GM13977 (cell line): ENCODE data around the gene CPNE9.
A peak's percentile ranks its signal among the peaks of the same experiment; 100 is the strongest.

ENCODE experiments used
- DNase-seq: peaks from one replicate; pipeline ENCODE4 v3.0.0; 2012; ENCODE audit warnings: low spot score
- in situ Hi-C: fragments of 300-500 bp; cut with MboI; formaldehyde crosslinking; loops from one replicate; pipeline ENCODE4 v1.12.0; 2022; ENCODE audit warnings: low sequenced_read_pairs, low pct_unique_long_range_greater_than_20kb, mixed read lengths, inconsistent platforms; ENCODE audit not compliant: unreplicated experiment
- TF ChIP-seq, protein P1 (sequence below): IDR thresholded peaks from 2 replicates; pipeline ENCODE4 v1.5.1; 2012; ENCODE audit warnings: mild to moderate bottlenecking, control low read depth; ENCODE audit not compliant: insufficient read depth; ENCODE audit errors: extremely low read depth, missing control alignments

The CPNE9 gene

DNA sequence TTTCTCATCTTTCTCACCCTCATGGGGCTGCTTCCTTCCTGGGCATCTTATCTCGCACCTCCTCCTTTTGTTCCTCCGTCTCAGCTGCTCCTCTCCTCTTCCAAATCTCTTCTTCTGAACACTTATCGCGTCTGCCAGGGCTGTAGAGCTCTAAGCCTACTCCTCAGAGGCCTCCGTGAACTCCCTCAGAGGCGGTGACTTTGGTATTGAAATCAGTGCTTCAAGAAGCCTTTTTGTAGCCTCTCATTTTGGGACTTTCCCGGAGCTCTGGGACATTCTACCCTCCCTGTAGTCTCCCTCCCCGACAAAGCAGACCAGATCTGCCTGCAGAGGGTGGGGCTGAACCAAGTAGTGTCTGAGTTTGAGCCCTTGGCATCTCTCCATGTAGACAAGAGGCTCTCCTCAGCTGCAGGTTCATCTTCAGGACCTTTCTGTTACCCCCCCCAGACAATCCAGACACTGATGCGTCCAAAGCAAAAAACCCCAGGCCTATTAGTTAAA lies 17.5 kb upstream of the CPNE9 start:
- TF ChIP-seq, protein P1, sequence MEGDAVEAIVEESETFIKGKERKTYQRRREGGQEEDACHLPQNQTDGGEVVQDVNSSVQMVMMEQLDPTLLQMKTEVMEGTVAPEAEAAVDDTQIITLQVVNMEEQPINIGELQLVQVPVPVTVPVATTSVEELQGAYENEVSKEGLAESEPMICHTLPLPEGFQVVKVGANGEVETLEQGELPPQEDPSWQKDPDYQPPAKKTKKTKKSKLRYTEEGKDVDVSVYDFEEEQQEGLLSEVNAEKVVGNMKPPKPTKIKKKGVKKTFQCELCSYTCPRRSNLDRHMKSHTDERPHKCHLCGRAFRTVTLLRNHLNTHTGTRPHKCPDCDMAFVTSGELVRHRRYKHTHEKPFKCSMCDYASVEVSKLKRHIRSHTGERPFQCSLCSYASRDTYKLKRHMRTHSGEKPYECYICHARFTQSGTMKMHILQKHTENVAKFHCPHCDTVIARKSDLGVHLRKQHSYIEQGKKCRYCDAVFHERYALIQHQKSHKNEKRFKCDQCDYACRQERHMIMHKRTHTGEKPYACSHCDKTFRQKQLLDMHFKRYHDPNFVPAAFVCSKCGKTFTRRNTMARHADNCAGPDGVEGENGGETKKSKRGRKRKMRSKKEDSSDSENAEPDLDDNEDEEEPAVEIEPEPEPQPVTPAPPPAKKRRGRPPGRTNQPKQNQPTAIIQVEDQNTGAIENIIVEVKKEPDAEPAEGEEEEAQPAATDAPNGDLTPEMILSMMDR, result no peak
- DNase-seq, result no peak
- in situ Hi-C loops, result no loop called here

DNA sequence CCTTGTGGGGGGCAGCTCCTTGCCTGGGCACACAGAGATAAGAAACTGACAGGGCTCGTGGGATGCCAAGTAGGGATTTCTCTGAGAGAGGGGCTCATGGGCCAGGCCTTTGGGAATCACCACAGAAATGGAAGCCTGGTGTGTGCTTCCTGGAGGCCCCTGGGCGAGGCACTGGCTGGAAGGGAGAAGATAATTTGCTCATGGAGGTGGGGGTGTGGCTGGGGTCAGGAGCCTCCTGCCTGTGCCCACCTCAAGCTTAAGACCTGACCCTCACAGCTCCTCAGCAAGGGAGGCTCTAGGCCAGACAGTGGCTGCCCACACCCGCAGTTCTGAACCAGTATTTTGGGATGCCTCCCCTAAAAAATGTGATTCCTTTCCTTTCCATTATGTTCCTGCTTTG lies 16.9 kb upstream of the CPNE9 start:
- no peak for DNase-seq
- in situ Hi-C loops, result no loop called here
- TF ChIP-seq, protein P1, result no peak

DNA sequence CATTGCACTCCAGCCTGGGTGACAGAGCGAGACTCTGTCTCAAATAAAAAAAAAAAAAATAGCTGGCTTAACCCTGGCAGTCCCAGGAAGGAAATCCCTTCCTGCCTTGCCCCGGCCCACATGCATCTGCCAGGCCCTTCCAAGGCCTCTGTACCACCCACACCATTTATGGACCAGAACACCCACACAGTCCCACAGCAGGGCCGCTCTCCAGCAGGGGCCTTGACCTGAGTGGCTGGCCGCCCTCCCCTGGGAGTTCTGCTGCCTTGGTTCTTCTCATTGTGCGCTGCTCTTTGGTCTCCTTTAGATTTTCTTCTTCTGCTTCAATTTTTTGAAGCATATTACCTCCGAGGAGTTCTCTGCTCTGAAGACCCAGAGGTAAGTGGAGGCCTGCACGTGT lies 16.1 kb upstream of the CPNE9 start:
- TF ChIP-seq, protein P1, result no peak
- DNase-seq, result no peak
- in situ Hi-C loops, result no loop called here

DNA sequence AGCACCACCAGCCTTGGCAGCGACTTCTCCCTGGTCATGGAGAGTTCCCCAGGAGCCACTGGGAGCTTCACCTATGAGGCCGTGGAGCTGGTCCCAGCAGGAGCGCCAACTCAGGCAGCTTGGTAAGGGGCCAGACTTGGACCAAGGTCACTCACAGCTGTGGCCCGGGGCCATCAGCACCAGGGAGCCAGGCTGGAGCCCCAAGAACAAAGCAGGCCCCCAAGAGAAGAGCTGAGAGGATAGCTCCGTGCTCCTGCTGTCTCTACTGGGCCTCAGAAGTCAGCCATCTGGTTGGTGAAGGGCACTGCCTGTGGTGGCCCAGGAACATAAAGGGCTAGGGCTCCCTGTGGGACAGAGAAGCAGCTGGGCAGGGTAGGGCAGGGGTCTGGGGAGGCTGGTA lies 14.7 kb upstream of the CPNE9 start:
- DNase-seq, result no peak
- TF ChIP-seq, protein P1, result no peak
- in situ Hi-C loops, result no loop called here

DNA sequence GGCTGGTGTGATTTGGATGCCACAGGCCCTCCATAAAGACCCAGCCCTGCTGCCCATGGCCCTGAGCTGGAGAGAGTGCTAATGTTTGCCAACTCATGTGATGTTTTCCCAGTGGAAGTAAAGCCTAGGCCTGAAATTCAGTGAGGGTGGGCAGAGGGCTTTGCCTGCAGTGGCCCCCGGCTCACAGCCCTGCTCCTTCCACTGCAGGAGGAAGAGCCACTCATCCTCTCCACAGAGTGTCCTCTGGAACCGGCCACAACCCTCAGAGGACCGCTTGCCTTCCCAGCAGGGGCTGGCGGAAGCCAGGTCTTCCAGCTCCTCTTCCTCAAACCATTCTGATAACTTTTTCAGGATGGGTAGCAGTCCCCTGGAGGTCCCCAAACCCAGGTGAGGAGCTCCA lies 13.9 kb upstream of the CPNE9 start:
- DNase-seq, result no peak
- TF ChIP-seq, protein P1, result no peak
- in situ Hi-C loops, result no loop called here

DNA sequence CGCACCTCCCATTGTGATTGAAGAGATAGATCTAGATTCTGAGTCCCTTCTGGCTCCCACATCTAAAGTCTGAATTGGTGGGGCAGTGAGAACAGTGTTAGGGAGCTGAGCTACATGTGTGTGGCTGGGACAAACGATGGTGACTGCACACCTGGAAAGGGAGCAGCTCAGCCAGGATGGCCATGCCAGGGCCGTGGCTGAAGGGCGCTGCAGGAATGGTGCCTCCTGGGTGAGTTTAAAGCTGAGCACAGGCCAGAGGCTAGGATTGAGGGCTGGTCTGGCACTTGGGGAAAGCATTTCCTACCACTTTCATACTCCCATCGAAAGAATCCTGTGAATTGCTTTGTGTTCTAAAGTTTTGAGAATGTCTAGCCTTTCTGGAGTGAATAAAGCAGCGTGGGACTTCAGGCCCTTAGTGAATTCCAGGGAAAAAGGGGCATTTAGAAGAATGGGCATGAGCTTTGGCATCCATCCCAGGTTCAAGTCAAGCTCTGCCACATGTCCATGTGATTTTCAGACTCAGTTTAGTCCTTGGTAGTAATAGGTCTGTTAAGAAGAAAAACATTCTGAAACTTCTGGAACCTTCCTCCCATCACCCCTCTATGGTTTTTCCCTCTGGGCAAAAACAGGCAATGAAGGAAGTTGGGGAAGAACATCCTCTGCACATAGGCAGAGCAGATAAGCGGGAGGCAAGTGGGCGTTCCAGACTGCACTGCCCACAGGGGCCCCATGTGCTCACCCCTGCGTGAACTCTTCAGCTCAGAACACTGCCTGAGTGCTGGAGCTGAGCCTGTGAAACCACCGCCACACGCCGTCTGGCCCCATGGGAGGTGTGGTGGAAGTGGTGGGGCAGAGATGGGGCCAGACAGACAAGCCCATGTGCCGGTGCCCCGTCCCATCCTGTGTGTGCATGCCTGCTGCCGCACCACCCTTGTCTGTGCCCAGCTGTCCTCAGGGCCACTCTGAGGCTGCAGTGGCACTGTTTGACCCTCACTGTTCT lies 12.9 kb upstream of the CPNE9 start:
- in situ Hi-C loops, result no loop called here
- TF ChIP-seq, protein P1, result no peak
- DNase-seq, result peak; percentile 73
